ENCODE data around the gene ADO.

- TF ChIP-seq TCF12 (IDR thresholded peaks at IDR 0.05) (no peak), TCF12 (CRISPR knock-in tag; IDR thresholded peaks at IDR 0.05) (no peak), NR2F2 (IDR thresholded peaks at IDR 0.05; ENCODE audit: borderline replicate concordance, low read depth) (no peak), ZNF790 (CRISPR knock-in tag; IDR thresholded peaks at IDR 0.05; ENCODE audit: borderline replicate concordance) (no peak), BCLAF1 (IDR thresholded peaks at IDR 0.05) (no peak), CTCF (CRISPR knock-in tag; IDR thresholded peaks at IDR 0.05) (no peak), POLR2A (IDR thresholded peaks at IDR 0.05; ENCODE audit: insufficient read depth in 1 of 2, low read depth in 2 of 2, low read length in 2 of 2) (no peak), MAZ (IDR thresholded peaks at IDR 0.05; ENCODE audit: borderline replicate concordance, low read depth, low read length) (no peak), MAZ (CRISPR knock-in tag; IDR thresholded peaks at IDR 0.05; ENCODE audit: low read depth) (no peak), ZNF724P (CRISPR knock-in tag; IDR thresholded peaks at IDR 0.05; ENCODE audit: borderline replicate concordance) (no peak)
- TF ChIP-seq, protein P1, sequence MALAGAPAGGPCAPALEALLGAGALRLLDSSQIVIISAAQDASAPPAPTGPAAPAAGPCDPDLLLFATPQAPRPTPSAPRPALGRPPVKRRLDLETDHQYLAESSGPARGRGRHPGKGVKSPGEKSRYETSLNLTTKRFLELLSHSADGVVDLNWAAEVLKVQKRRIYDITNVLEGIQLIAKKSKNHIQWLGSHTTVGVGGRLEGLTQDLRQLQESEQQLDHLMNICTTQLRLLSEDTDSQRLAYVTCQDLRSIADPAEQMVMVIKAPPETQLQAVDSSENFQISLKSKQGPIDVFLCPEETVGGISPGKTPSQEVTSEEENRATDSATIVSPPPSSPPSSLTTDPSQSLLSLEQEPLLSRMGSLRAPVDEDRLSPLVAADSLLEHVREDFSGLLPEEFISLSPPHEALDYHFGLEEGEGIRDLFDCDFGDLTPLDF (CRISPR knock-in tag; IDR thresholded peaks at IDR 0.05), result no peak
These were observed 13.9 kb upstream of the ADO start for GRCh38 chr10:62790571-62790970.
